Gastroesophageal sphincter (tissue), 4 donors: ENCODE data around the gene TATDN2. TPM values are rescaled to one million over a fixed set of nuclear protein-coding genes. Genes with fewer than 3 reads are reported as not detected.

Source experiments
- ATAC-seq: fragments of 150-250 bp; one replicate; pipeline ENCODE4 v1.9.1; 2016; ENCODE audit warnings: mild to moderate bottlenecking, moderate library complexity
- H3K27ac ChIP-seq, 4 donors: fragments of 200-600 bp; sonication (generic) in 3 of 4; 1 replicate in 3 of 4; 2 replicates in 1 of 4; pipeline ENCODE4 v1.5.1; 2016 to 2019
- H3K27me3 ChIP-seq: fragments of 200-600 bp; sonication (generic); one replicate; pipeline ENCODE4 v1.5.1; 2019
- H3K36me3 ChIP-seq, 2 donors: fragments of 200-600 bp; sonication (generic); one replicate each; pipeline ENCODE4 v1.5.1; 2019; ENCODE audit warnings: control low read depth in 1 of 2
- H3K4me1 ChIP-seq, 3 donors: fragments of 200-600 bp; sonication (generic); 1 replicate in 2 of 3; 2 replicates in 1 of 3; pipeline ENCODE4 v1.5.1; 2016 to 2019; ENCODE audit warnings: control low read depth in 2 of 3
- H3K4me3 ChIP-seq, 2 donors: fragments of 200-600 bp; sonication (generic); one replicate each; pipeline ENCODE4 v1.5.1; 2019; ENCODE audit warnings: mild to moderate bottlenecking in 1 of 2, moderate library complexity in 1 of 2
- H3K9me3 ChIP-seq, 3 donors: fragments of 200-600 bp; sonication (generic); one replicate each; pipeline ENCODE4 v1.5.1; 2017 to 2019; ENCODE audit warnings: control low read depth in 2 of 3
- EP300 ChIP-seq: sonication (generic); formaldehyde crosslinking; IDR thresholded peaks from one replicate; pipeline ENCODE4 v1.6.1; 2017; ENCODE audit warnings: antibody characterized with exemption, mild to moderate bottlenecking
- POLR2A ChIP-seq, 2 donors: fragments of 450-650 bp; IDR thresholded peaks; one replicate each; pipeline ENCODE4 v1.6.1; 2017; ENCODE audit warnings: antibody characterized with exemption in 2 of 2, mild to moderate bottlenecking in 2 of 2, moderate library complexity in 1 of 2
- POLR2AphosphoS5 ChIP-seq: sonication (generic); formaldehyde crosslinking; IDR thresholded peaks from one replicate; pipeline ENCODE4 v1.6.1; 2017; ENCODE audit warnings: antibody characterized with exemption
- WGBS, 2 donors: methylation state at CpG; one replicate each; pipeline ENCODE4 v1.1.5; 2018; ENCODE audit warnings: low coverage in 1 of 2; 5-methylcytosine and 5-hydroxymethylcytosine counted together
- total RNA-seq, 4 donors: library from RNA; depleted of rRNA; stranded (reverse); fragments of >200 nt; gene quantifications; one replicate each; pipeline ENCODE4 v1.1.0, GENCODE V29; 2016
- TF ChIP-seq, protein P1 (sequence below), 4 experiments: fragments of 200-600 bp in 2 of 4; fragments of 450-650 bp in 2 of 4; sonication (generic) in 1 of 4; IDR thresholded peaks; one replicate each; pipeline ENCODE4 v1.5.1; 2017 to 2019; ENCODE audit warnings: antibody characterized with exemption in 4 of 4, mild to moderate bottlenecking in 2 of 4, moderate library complexity in 2 of 4

Gene TATDN2
- total RNA-seq, 4 donors from 2014 or later = 10.0 to 28.4 (median 22.6) TPM

DNA sequence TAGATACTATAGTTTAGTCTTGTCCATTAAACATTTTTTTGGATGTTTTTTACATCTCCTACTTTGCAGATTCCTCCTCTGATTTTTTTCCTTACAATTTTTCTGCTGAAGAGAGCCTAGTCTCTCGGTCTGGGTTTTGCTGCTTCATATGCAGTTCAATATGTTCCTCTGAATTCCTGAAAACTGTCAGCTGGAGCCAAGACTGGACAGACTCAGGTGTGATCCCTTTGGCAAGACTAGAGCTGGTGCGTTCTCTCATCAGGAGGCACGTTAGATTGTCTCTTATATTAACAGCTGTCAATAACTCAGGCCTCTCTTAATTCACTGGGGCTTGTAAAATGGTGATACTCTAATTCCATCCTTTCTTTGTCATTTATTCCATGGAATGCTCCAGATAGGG, 57.9 kb downstream of the TATDN2 start:
- no peak overlapping the region for H3K27ac ChIP-seq
- TF ChIP-seq, protein P1, sequence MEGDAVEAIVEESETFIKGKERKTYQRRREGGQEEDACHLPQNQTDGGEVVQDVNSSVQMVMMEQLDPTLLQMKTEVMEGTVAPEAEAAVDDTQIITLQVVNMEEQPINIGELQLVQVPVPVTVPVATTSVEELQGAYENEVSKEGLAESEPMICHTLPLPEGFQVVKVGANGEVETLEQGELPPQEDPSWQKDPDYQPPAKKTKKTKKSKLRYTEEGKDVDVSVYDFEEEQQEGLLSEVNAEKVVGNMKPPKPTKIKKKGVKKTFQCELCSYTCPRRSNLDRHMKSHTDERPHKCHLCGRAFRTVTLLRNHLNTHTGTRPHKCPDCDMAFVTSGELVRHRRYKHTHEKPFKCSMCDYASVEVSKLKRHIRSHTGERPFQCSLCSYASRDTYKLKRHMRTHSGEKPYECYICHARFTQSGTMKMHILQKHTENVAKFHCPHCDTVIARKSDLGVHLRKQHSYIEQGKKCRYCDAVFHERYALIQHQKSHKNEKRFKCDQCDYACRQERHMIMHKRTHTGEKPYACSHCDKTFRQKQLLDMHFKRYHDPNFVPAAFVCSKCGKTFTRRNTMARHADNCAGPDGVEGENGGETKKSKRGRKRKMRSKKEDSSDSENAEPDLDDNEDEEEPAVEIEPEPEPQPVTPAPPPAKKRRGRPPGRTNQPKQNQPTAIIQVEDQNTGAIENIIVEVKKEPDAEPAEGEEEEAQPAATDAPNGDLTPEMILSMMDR (IDR thresholded peaks at IDR 0.05) = no peak
- TF ChIP-seq POLR2A (IDR thresholded peaks at IDR 0.05) (no peak), EP300 (no peak), POLR2AphosphoS5 (no peak)
- no peaks in the 10 kb centered on the region for H3K4me1 ChIP-seq
- H3K27me3 ChIP-seq = no peaks in the 10 kb centered on the region
- no peaks in the 10 kb centered on the region for H3K9me3 ChIP-seq
- H3K36me3 ChIP-seq = peaks cover 0 to 94% of the 10 kb centered on the region in 2 donors
- ATAC-seq = no peak
- no peak overlapping the region for H3K4me3 ChIP-seq
- 71 to 88% methylated on average over 2 to 3 of the region's 3 CpGs for WGBS, 2 donors

DNA sequence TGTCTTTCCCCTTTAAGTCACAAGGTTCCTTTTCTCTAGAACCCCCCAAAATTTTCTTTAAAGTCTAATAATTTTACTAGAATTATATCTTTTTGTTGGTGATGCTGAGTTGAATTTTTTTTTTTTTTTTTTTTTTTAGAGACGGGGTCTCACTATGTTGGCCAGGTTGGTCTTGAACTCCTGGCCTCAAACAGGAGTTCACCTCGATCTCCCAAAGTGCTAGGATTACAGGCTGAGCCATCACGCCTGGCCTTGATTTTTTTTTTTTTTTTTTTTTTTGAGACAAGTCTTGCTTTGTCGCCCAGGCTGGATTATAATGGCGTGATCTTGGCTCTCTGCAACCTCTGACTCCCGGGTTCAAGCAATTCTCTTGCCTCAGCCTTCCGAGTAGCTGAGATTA, 60.4 kb downstream of the TATDN2 start:
- Histone ChIP-seq H3K27ac (no peak overlapping the region), H3K9me3 (no peaks in the 10 kb centered on the region), H3K4me1 (no peaks in the 10 kb centered on the region), H3K4me3 (no peak overlapping the region), H3K36me3 (peaks cover 0 to 94% of the 10 kb centered on the region in 2 donors), H3K27me3 (no peaks in the 10 kb centered on the region)
- no peak for ATAC-seq
- TF ChIP-seq, protein P1 (IDR thresholded peaks at IDR 0.05) = no peak
- no peak for TF ChIP-seq EP300
- TF ChIP-seq POLR2AphosphoS5 = no peak
- no peak for TF ChIP-seq POLR2A (IDR thresholded peaks at IDR 0.05)
- WGBS, 2 donors = 92 to 97% methylated on average over 5 to 6 of the region's 7 CpGs

DNA sequence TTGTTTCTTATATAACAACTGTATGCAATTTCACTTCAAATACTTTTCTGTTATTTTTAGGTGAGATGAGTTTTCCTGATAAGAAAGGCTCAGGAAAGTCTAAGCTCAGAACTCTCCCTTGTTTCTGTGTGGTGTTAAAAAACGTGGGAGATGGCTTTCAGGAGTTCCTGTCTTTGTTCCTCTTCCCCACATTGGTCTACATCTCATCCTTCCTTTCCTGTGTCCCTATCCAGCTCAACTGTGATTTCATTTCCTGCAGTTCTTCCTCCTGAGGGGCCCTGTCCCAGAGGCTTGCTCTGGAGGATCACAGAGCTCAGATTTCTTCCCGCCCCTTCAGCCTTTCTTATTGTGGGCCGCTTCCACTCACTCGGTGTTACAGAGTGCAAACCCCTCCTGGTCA, 61.5 kb downstream of the TATDN2 start:
- ATAC-seq = no peak
- H3K27me3 ChIP-seq = no peaks in the 10 kb centered on the region
- H3K36me3 ChIP-seq = peaks cover 0 to 94% of the 10 kb centered on the region in 2 donors
- H3K4me1 ChIP-seq = no peaks in the 10 kb centered on the region
- H3K27ac ChIP-seq = no peak overlapping the region
- no peaks in the 10 kb centered on the region for H3K9me3 ChIP-seq
- TF ChIP-seq, protein P1 (IDR thresholded peaks at IDR 0.05) = no peak
- TF ChIP-seq POLR2A (IDR thresholded peaks at IDR 0.05) = no peak
- no peak for TF ChIP-seq EP300
- TF ChIP-seq POLR2AphosphoS5 = no peak
- no peak overlapping the region for H3K4me3 ChIP-seq
- WGBS, 2 donors = 60 to 72% methylated on average over 2 to 4 of the region's 4 CpGs

GRCh38 chr3:10310578-10310977, 62.3 kb downstream of the TATDN2 start:
- Histone ChIP-seq H3K9me3 (no peaks in the 10 kb centered on the region), H3K27ac (no peak overlapping the region), H3K36me3 (peaks cover 0 to 94% of the 10 kb centered on the region in 2 donors), H3K4me1 (no peaks in the 10 kb centered on the region), H3K27me3 (no peaks in the 10 kb centered on the region), H3K4me3 (no peak overlapping the region)
- WGBS, 2 donors = 79 to 82% methylated on average over 2 of the region's 2 CpGs
- TF ChIP-seq EP300 = no peak
- no peak for ATAC-seq

GRCh38 chr3:10311710-10312109, 63.5 kb downstream of the TATDN2 start:
- TF ChIP-seq, protein P1 (IDR thresholded peaks at IDR 0.05) = no peak
- TF ChIP-seq POLR2AphosphoS5 (no peak), EP300 (no peak), POLR2A (IDR thresholded peaks at IDR 0.05) (no peak)
- H3K4me3 ChIP-seq = no peak overlapping the region
- peaks cover 0 to 94% of the 10 kb centered on the region in 2 donors for H3K36me3 ChIP-seq
- H3K9me3 ChIP-seq = no peaks in the 10 kb centered on the region
- H3K27ac ChIP-seq = no peak overlapping the region
- WGBS, 2 donors = no CpG with 5 or more reads among the region's 13 CpGs
- H3K4me1 ChIP-seq = no peaks in the 10 kb centered on the region
- no peak for ATAC-seq
- no peaks in the 10 kb centered on the region for H3K27me3 ChIP-seq
